H1 (cell line): ENCODE data around the gene NAA40. TPM values are rescaled to one million over a fixed set of nuclear protein-coding genes. Genes with fewer than 3 reads are reported as not detected.

Source experiments
- CBX8 ChIP-seq: fragments of 300-800, 300-1000 bp; sonication (generic); IDR thresholded peaks from 2 replicates; pipeline ENCODE4 v1.7.1; 2016; ENCODE audit warnings: low read depth, low read length, borderline replicate concordance
- CHD7 ChIP-seq: fragments of 300-600 bp; sonication (generic); IDR thresholded peaks from 2 replicates; pipeline ENCODE4 v1.7.1; 2012; ENCODE audit warnings: low read length, moderate library complexity, mild to moderate bottlenecking, inconsistent platforms; ENCODE audit not compliant: insufficient replicate concordance
- CTBP2 ChIP-seq: IDR thresholded peaks from 2 replicates; pipeline ENCODE4 v1.7.0; 2011; ENCODE audit warnings: borderline replicate concordance, mild to moderate bottlenecking, moderate library complexity, mixed read lengths, low read length; ENCODE audit not compliant: insufficient read depth, insufficient read length
- CTCF ChIP-seq, 3 experiments: IDR thresholded peaks; 1 replicate in 2 of 3; 2 replicates in 1 of 3; pipeline versions ENCODE4 v1.5.1 to v1.6.1; 2011; ENCODE audit warnings: low read length in 3 of 3, mild to moderate bottlenecking in 3 of 3, inconsistent platforms in 2 of 3, low read depth in 1 of 3, moderate library complexity in 1 of 3; ENCODE audit not compliant: insufficient read depth in 1 of 3; ENCODE audit errors: control extremely low read depth in 1 of 3
- NRF1 ChIP-seq: IDR thresholded peaks from 2 replicates; pipeline ENCODE4 v1.6.1; 2011; ENCODE audit warnings: mild to moderate bottlenecking, low read depth, low read length, improper control_type of control experiment
- RBBP5 ChIP-seq: IDR thresholded peaks from 2 replicates; pipeline ENCODE4 v1.7.1; 2012; ENCODE audit warnings: low read depth, mild to moderate bottlenecking, inconsistent platforms, low read length, moderate library complexity, borderline replicate concordance
- ZNF274 ChIP-seq: IDR thresholded peaks from 2 replicates; pipeline ENCODE4 v1.7.0; 2012; ENCODE audit warnings: low read length, borderline replicate concordance; ENCODE audit errors: extremely low read depth
- polyA plus RNA-seq, 7 experiments: library from polyadenylated mRNA; depleted of rRNA in 3 of 7; stranded (reverse) in 5 of 7; unstranded in 2 of 7; fragments of >200 nt in 5 of 7; fragments of 200-250 nt in 2 of 7; gene quantifications; 1 replicate in 5 of 7; 2 replicates in 1 of 7; 4 replicates in 1 of 7; pipeline versions ENCODE4 v1.2.1 to v1.2.3, GENCODE V29; 2011 to 2013; ENCODE audit warnings: missing spikeins in 2 of 7, mixed read lengths in 2 of 7
- total RNA-seq: library from RNA; stranded (reverse); fragmentation: NEBNext Ultra II Directional; extraction: Animal tissue kit (Norgen Biotek cat#: 25700); gene quantifications from 2 replicates; pipeline ENCODE4 v1.2.1, GENCODE V29; 2021

The NAA40 gene
- total and polyA plus RNA-seq, 2 of the 8 experiments (the other 6 are each of a cell fraction or from before 2014, with no cell fraction given) = 20.0 to 31.1 TPM

GRCh38 chr11:64000740-64001483, 62.1 kb downstream of the NAA40 start (continued):
- TF ChIP-seq NRF1 (no peak), RBBP5 (no peak), ZNF274 (no peak), CTBP2 (no peak), CTCF (IDR thresholded peaks at IDR 0.05; ENCODE audit: control extremely low read depth in 1 of 3, insufficient read depth in 1 of 3, low read depth in 1 of 3, low read length in 3 of 3) (no peak), CHD7 (no peak), CBX8 (no peak)
